T-helper 2 cell treated with Interferon-gamma antibody and Interleukin-4, amounts not matched to agents 5 μg/mL and 100 μg/mL, for 36 hours (primary cell): ENCODE results near the gene ACOT7.

Experiments used
- DNase-seq: peaks from one replicate; pipeline ENCODE4 v3.0.0; 2021; ENCODE audit warnings: low spot score
- H3K27ac Mint-ChIP-seq: one replicate; pipeline ENCODE4 v1.8.0; 2021; ENCODE audit warnings: mild to moderate bottlenecking, mixed read lengths
- H3K27me3 Mint-ChIP-seq: one replicate; pipeline ENCODE4 v1.8.0; 2021; ENCODE audit warnings: low read depth, mixed read lengths
- H3K36me3 Mint-ChIP-seq: one replicate; pipeline ENCODE4 v1.8.0; 2021; ENCODE audit warnings: low read depth, mixed read lengths
- H3K4me1 Mint-ChIP-seq: one replicate; pipeline ENCODE4 v1.8.0; 2021; ENCODE audit warnings: low read depth, mixed read lengths
- H3K4me3 Mint-ChIP-seq: one replicate; pipeline ENCODE4 v1.8.0; 2022; ENCODE audit warnings: mild to moderate bottlenecking, moderate library complexity, mixed read lengths
- H3K9me3 Mint-ChIP-seq: one replicate; pipeline ENCODE4 v1.8.0; 2021; ENCODE audit warnings: mixed read lengths

Gene ACOT7

GRCh38 chr1:6247651-6248050, 145.9 kb downstream of the ACOT7 start:
- no peaks in the 10 kb centered on the region for H3K36me3 Mint-ChIP-seq
- H3K27me3 Mint-ChIP-seq, result peaks cover 68% of the 10 kb centered on the region
- no peak overlapping the region for H3K27ac Mint-ChIP-seq

GRCh38 chr1:6246497-6247467, 146.8 kb downstream of the ACOT7 start:
- peak overlapping the region; percentile 75 for H3K4me3 Mint-ChIP-seq
- peaks cover 65% of the 10 kb centered on the region for H3K27me3 Mint-ChIP-seq
- peak; percentile 68 for DNase-seq
- no peaks in the 10 kb centered on the region for H3K36me3 Mint-ChIP-seq
- no peaks in the 10 kb centered on the region for H3K9me3 Mint-ChIP-seq
- no peak overlapping the region for H3K27ac Mint-ChIP-seq
- H3K4me1 Mint-ChIP-seq, result peaks cover 2% of the 10 kb centered on the region

More at GRCh38 chr1:6247651-6248050, 145.9 kb downstream of the ACOT7 start:
- peaks cover 2% of the 10 kb centered on the region for H3K4me1 Mint-ChIP-seq
- no peaks in the 10 kb centered on the region for H3K9me3 Mint-ChIP-seq
- DNase-seq, result no peak
- no peak overlapping the region for H3K4me3 Mint-ChIP-seq

GRCh38 chr1:6245869-6246496, 147.6 kb downstream of the ACOT7 start:
- peak; percentile 26 for DNase-seq
- no peaks in the 10 kb centered on the region for H3K9me3 Mint-ChIP-seq
- H3K36me3 Mint-ChIP-seq, result no peaks in the 10 kb centered on the region
- peaks cover 9% of the 10 kb centered on the region for H3K4me1 Mint-ChIP-seq
- H3K27ac Mint-ChIP-seq, result no peak overlapping the region
- peaks cover 70% of the 10 kb centered on the region for H3K27me3 Mint-ChIP-seq
- peak overlapping the region; percentile 75 for H3K4me3 Mint-ChIP-seq

GRCh38 chr1:6245086-6245868, 148.3 kb downstream of the ACOT7 start:
- peak; percentile 81 for DNase-seq
- peaks cover 9% of the 10 kb centered on the region for H3K4me1 Mint-ChIP-seq
- H3K27ac Mint-ChIP-seq, result no peak overlapping the region
- H3K27me3 Mint-ChIP-seq, result peaks cover 69% of the 10 kb centered on the region
- H3K9me3 Mint-ChIP-seq, result no peaks in the 10 kb centered on the region
- H3K36me3 Mint-ChIP-seq, result no peaks in the 10 kb centered on the region
- H3K4me3 Mint-ChIP-seq, result no peak overlapping the region

GRCh38 chr1:6244401-6245049, 149.0 kb downstream of the ACOT7 start:
- Mint-ChIP-seq H3K27ac (no peak overlapping the region), H3K9me3 (no peaks in the 10 kb centered on the region), H3K36me3 (no peaks in the 10 kb centered on the region), H3K27me3 (peaks cover 72% of the 10 kb centered on the region), H3K4me1 (peaks cover 9% of the 10 kb centered on the region), H3K4me3 (no peak overlapping the region)
- DNase-seq, result no peak

- Mint-ChIP-seq H3K4me1 (peaks cover 10% of the 10 kb centered on the region), H3K9me3 (no peaks in the 10 kb centered on the region), H3K27me3 (peaks cover 77% of the 10 kb centered on the region), H3K4me3 (no peak within 1 kb of the TSS), H3K27ac (no peak within 1 kb of the TSS), H3K36me3 (no peaks in the 10 kb centered on the region)
- DNase-seq, result no peak
Observed at GRCh38 chr1:6243993-6244392, 149.6 kb downstream of the ACOT7 start, which contains the start of gene HES3. TSS of gene HES3 (plus strand) at chr1:6244179. CDS start at chr1:6244366, 187 bp downstream.

GRCh38 chr1:6243053-6243834, 150.3 kb downstream of the ACOT7 start:
- Mint-ChIP-seq H3K27ac (no peak overlapping the region), H3K4me3 (no peak overlapping the region), H3K4me1 (peaks cover 13% of the 10 kb centered on the region), H3K9me3 (no peaks in the 10 kb centered on the region), H3K27me3 (peaks cover 74% of the 10 kb centered on the region), H3K36me3 (no peaks in the 10 kb centered on the region)
- DNase-seq, result no peak

GRCh38 chr1:6241887-6242740, 151.5 kb downstream of the ACOT7 start:
- peaks cover 63% of the 10 kb centered on the region for H3K27me3 Mint-ChIP-seq
- no peaks in the 10 kb centered on the region for H3K36me3 Mint-ChIP-seq
- H3K4me1 Mint-ChIP-seq, result peaks cover 13% of the 10 kb centered on the region
- H3K9me3 Mint-ChIP-seq, result no peaks in the 10 kb centered on the region
- H3K4me3 Mint-ChIP-seq, result no peak overlapping the region
- H3K27ac Mint-ChIP-seq, result no peak overlapping the region
- DNase-seq, result no peak

- Mint-ChIP-seq H3K4me3 (peak overlapping the region; percentile 19), H3K9me3 (no peaks in the 10 kb centered on the region), H3K4me1 (peaks cover 11% of the 10 kb centered on the region), H3K36me3 (no peaks in the 10 kb centered on the region), H3K27me3 (peaks cover 55% of the 10 kb centered on the region), H3K27ac (peak overlapping the region; percentile 57)
- DNase-seq, result no peak
Observed at GRCh38 chr1:6241107-6241886, 152.3 kb downstream of the ACOT7 start.

- H3K27me3 Mint-ChIP-seq, result peaks cover 51% of the 10 kb centered on the region
- no peaks in the 10 kb centered on the region for H3K36me3 Mint-ChIP-seq
- H3K4me1 Mint-ChIP-seq, result peaks cover 11% of the 10 kb centered on the region
- no peak overlapping the region for H3K4me3 Mint-ChIP-seq
- H3K9me3 Mint-ChIP-seq, result no peaks in the 10 kb centered on the region
- no peak overlapping the region for H3K27ac Mint-ChIP-seq
- no peak for DNase-seq
Observed at GRCh38 chr1:6239950-6240768, 153.4 kb downstream of the ACOT7 start.

- no peaks in the 10 kb centered on the region for H3K9me3 Mint-ChIP-seq
- peaks cover 46% of the 10 kb centered on the region for H3K27me3 Mint-ChIP-seq
- peaks cover 15% of the 10 kb centered on the region for H3K4me1 Mint-ChIP-seq
- DNase-seq, result no peak
- no peak overlapping the region for H3K4me3 Mint-ChIP-seq
- peaks cover under 1% of the 10 kb centered on the region for H3K36me3 Mint-ChIP-seq
- H3K27ac Mint-ChIP-seq, result no peak overlapping the region
Observed at GRCh38 chr1:6239213-6239752, 154.3 kb downstream of the ACOT7 start.
